ENCODE data around the gene DDX31. TPM values are rescaled to one million over a fixed set of nuclear protein-coding genes. Genes with fewer than 3 reads are reported as not detected.

Gene DDX31
- total RNA-seq, 4 donors from 2014 or later, result 16.9 to 24.1 (median 18.6) TPM

- TF ChIP-seq POLR2A (IDR thresholded peaks at IDR 0.05), result no peak
- no peak for TF ChIP-seq CTCF (IDR thresholded peaks at IDR 0.05)
- no peak within 1 kb of the TSS for H3K4me3 ChIP-seq (ENCODE audit: low read depth, poor library complexity, severe bottlenecking)
- intact Hi-C loops (cut with DNase I; ENCODE audit: low total_unique reads), result no loop called here
- no peak for DNase-seq (ENCODE audit: low spot score in 2 of 2)
- WGBS, 2 donors, result 2 to 4% methylated on average over 32 to 33 of the region's 36 CpGs
Observed at GRCh38 chr9:132582276-132582785, 87.5 kb downstream of the DDX31 start, which contains the start of gene BARHL1. Gene BARHL1 (plus strand): TSS chr9:132582606. CDS start chr9:132582798, 192 bp downstream.

DNA sequence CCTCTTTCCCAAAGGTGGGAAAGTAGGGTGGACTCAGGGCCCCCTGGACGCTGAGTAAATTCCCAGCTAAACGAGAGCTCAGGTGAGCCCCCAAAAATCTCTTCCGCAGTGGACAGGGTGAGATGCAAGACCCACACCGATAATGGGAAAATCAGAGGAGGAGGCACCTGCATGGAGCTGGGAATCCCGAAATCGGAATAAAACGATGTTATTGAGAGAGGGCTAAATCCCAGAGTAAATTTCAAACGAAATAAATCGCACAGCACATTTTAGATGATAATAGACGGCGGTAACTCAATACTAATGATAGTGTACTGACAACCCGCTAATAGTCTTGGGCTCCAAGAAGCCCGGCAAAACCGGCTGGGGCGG, 90.4 kb downstream of the DDX31 start:
- no peak overlapping the region for H3K4me3 ChIP-seq (ENCODE audit: low read depth, poor library complexity, severe bottlenecking)
- no peak for TF ChIP-seq CTCF (IDR thresholded peaks at IDR 0.05)
- no peak for DNase-seq (ENCODE audit: low spot score in 2 of 2)
- intact Hi-C loops (cut with DNase I; ENCODE audit: low total_unique reads), result no loop called here
- WGBS, 2 donors, result 8 to 11% methylated on average over 15 of the region's 15 CpGs

DNA sequence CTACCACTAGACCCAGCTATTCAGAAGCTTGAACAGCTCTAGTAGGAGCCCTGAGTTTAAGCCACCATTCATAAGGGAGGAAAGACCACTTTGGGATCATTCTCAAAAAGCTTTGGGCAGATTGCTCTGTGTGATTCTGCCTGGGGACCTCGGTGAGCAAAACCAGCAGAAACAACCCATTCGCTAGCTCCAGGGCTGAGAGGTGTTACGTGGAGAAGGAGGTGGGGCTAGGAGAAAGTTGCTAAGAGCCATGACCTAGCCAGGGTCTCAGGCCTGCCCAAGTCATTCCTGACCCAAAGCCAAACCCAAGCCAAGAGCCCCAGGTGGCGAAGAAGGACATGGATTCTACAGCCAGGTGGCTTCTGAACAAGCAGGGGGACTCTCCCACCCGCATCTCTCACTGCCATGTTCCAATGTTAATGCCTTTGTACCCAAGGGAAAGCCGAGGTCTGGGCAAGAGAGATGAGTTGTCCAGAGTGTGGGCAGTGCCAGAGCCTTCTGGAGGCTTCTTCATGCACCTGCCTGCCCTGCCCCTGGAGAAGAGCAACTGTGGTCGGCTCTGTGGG, 91.3 kb downstream of the DDX31 start:
- no peak for DNase-seq (ENCODE audit: low spot score in 2 of 2)
- intact Hi-C loops (cut with DNase I; ENCODE audit: low total_unique reads), result no loop called here
- H3K4me3 ChIP-seq (ENCODE audit: low read depth, poor library complexity, severe bottlenecking), result no peak overlapping the region
- TF ChIP-seq POLR2A (IDR thresholded peaks at IDR 0.05) (no peak), CTCF (IDR thresholded peaks at IDR 0.05) (no peak)
- 35% methylated on average over 7 of the region's 7 CpGs for WGBS, 2 donors

DNA sequence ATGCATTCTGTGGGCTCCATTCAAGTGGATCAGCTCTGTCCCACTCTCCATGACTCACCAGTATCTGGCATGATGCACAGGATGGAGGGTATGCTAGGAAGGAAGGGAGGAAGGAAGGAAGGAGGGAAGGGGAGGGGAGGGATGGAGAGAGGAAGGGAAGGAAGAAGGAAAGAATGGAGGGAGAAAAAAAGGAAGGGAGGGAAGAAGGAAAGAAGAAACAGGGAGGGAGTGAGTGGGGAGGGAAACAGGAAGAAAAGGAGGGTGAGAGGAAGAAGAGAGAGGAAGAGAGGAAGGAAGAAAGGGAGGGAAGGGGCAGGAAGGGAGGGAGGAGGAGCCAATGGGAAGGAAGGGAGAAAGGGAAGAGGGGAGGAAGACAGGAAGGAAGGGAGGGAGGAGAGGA, 92.7 kb downstream of the DDX31 start:
- intact Hi-C loops (cut with DNase I; ENCODE audit: low total_unique reads), result no loop called here
- no peak overlapping the region for H3K4me3 ChIP-seq (ENCODE audit: low read depth, poor library complexity, severe bottlenecking)
- TF ChIP-seq POLR2A (IDR thresholded peaks at IDR 0.05), result no peak
- TF ChIP-seq CTCF (IDR thresholded peaks at IDR 0.05), result no peak
- no peak for DNase-seq (ENCODE audit: low spot score in 2 of 2)

DNA sequence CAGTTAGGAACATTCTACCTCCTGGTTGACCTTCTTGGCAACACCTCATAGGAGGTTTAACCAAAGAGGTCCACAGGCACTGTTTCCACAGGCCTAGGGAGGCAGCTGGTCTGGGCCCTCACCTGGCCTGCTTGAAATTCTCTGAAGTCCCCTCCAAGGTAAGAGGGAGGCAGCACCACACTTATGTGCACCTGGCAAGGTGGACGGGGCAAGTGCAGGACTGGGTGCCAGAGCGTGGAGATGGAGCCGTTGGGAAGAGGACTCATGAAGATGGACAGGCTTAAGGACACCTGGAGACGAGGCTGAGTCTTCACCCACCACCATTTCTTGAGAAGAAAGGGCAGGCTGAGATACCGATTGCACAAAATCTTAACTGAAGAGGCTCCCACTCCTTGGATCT, 94.0 kb downstream of the DDX31 start:
- WGBS, 2 donors, result 78 to 79% methylated on average over 5 of the region's 5 CpGs
- intact Hi-C loops (cut with DNase I; ENCODE audit: low total_unique reads), result no loop called here

More for the DNA sequence above, 94.0 kb downstream of the DDX31 start:
- H3K4me3 ChIP-seq (ENCODE audit: low read depth, poor library complexity, severe bottlenecking), result no peak overlapping the region
- TF ChIP-seq CTCF (IDR thresholded peaks at IDR 0.05), result no peak
- no peak for DNase-seq (ENCODE audit: low spot score in 2 of 2)

Data from lower leg skin (tissue), 4 donors.